Stomach (tissue), 9 donors: ENCODE measurements around the gene VPS11. TPM values are rescaled to one million over a fixed set of nuclear protein-coding genes. Genes with fewer than 3 reads are reported as not detected.
A peak's percentile ranks its signal among the peaks of the same experiment; 100 is the strongest.

ENCODE experiments used
- DNase-seq, 2 donors: peaks; one replicate each; pipeline versions ENCODE4 v3.0.0 to v3.0.0-alpha.2; 2013 to 2019
- H3K27ac ChIP-seq, 5 donors: fragments of 200-600 bp in 4 of 5; sonication (generic) in 4 of 5; one replicate each; pipeline ENCODE4 v1.5.1; 2013 to 2019; ENCODE audit warnings: mild to moderate bottlenecking in 1 of 5, moderate library complexity in 1 of 5
- H3K27me3 ChIP-seq, 3 donors: fragments of 200-600 bp; sonication (generic); one replicate each; pipeline ENCODE4 v1.5.1; 2017 to 2019; ENCODE audit warnings: mixed run types in 1 of 3
- H3K36me3 ChIP-seq, 4 donors: fragments of 200-600 bp; sonication (generic); 1 replicate in 3 of 4; 2 replicates in 1 of 4; pipeline ENCODE4 v1.5.1; 2016 to 2019
- H3K4me1 ChIP-seq, 4 donors: fragments of 200-600 bp; sonication (generic); one replicate each; pipeline ENCODE4 v1.5.1; 2016 to 2019
- H3K4me3 ChIP-seq, 4 donors: fragments of 200-600 bp; sonication (generic) in 3 of 4; one replicate each; pipeline ENCODE4 v1.5.1; 2016 to 2019; ENCODE audit warnings: mild to moderate bottlenecking in 1 of 4
- H3K9me3 ChIP-seq, 4 donors: fragments of 200-600 bp; sonication (generic); one replicate each; pipeline ENCODE4 v1.5.1; 2016 to 2019
- EP300 ChIP-seq: sonication (generic); formaldehyde crosslinking; IDR thresholded peaks from one replicate; pipeline ENCODE4 v1.6.1; 2017; ENCODE audit warnings: antibody characterized with exemption
- POLR2A ChIP-seq, 4 donors: fragments of 450-650 bp; IDR thresholded peaks; one replicate each; pipeline ENCODE4 v1.6.1; 2016; ENCODE audit warnings: antibody characterized with exemption in 4 of 4, control low read depth in 2 of 4, mild to moderate bottlenecking in 1 of 4, moderate library complexity in 1 of 4
- POLR2AphosphoS5 ChIP-seq, 3 donors: sonication (generic); formaldehyde crosslinking; IDR thresholded peaks; one replicate each; pipeline ENCODE4 v1.6.1; 2016; ENCODE audit warnings: antibody characterized with exemption in 3 of 3
- WGBS, 5 donors: extraction: QIAGEN DNeasy Blood & Tissue Kit in 3 of 5; methylation state at CpG; one replicate each; pipeline versions ENCODE4 v1.1.5 to v1.1.7; 2013 to 2018; 5-methylcytosine and 5-hydroxymethylcytosine counted together
- intact Hi-C: fragments of 100-400 bp; cut with DNase I; formaldehyde crosslinking; loops from one replicate; pipeline ENCODE4 v1.15.1; 2023; ENCODE audit warnings: low total_unique reads
- polyA plus RNA-seq, 3 donors: library from polyadenylated mRNA; stranded (reverse); fragments of 200-250 nt; gene quantifications; one replicate each; pipeline ENCODE4 v1.2.3, GENCODE V29; 2013
- total RNA-seq, 5 donors: library from RNA; depleted of rRNA; stranded (reverse); fragments of >200 nt; gene quantifications; one replicate each; pipeline versions ENCODE4 v1.1.0 to v1.2.3, GENCODE V29; 2014 to 2016
- TF ChIP-seq, protein P1 (sequence below), 7 experiments: fragments of 450-650 bp in 4 of 7; fragments of 200-600 bp in 3 of 7; sonication (generic) in 3 of 7; IDR thresholded peaks; one replicate each; pipeline ENCODE4 v1.5.1; 2016 to 2019; ENCODE audit warnings: antibody characterized with exemption in 7 of 7, control low read depth in 2 of 7, mild to moderate bottlenecking in 1 of 7
- donor health status: healthy with polysubstance abuse.
- donor health status: Bipolar disorder and iron deficiency.
- donor health status: healthy.

Gene VPS11
- total and polyA plus RNA-seq, 8 donors, result 8.2 to 190 (median 33.2) TPM

DNA sequence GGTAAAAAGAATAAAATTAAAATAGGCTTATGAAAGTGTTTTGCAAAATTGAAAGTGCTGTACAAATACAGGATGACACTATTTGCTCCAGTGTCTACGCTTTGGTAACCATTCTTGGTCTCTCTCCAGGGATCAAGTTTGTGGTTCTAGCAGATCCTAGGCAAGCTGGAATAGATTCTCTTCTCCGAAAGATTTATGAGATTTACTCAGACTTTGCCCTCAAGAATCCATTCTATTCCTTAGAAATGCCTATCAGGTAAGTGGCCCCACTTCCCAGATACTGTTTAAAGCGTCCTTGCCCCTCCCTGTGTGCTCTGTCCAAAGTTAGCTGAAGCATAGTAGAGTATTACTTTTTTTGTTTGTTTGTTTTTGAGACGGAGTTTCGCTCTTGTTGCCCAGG, 46.0 kb upstream of the VPS11 start:
- intact Hi-C loops, result no loop called here
- 57 to 71% (median 63%) methylated on average over 5 of the region's 5 CpGs for WGBS, 5 donors
- H3K36me3 ChIP-seq, result peaks cover 35 to 64% (median 56%) of the 10 kb centered on the region in 4 donors

DNA sequence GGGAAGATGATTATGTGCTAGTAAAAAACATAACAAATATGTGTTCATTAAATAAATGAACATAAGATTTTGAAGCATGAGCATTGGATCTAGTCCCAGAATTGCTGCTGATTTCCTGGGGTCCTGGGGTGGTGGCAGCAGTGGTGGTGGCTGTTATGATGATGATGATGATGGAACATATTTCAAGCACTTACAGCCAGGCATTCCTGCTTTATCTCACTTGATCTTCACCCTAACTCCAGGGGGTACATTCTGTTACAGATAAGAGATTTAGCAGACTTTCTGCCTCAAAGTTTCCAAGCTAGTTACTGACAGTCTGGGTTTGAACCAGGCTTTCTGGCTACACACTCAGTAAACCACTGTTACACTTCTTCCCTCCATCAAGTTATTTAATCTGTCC, 43.9 kb upstream of the VPS11 start:
- DNase-seq, result no peak
- TF ChIP-seq, protein P1, sequence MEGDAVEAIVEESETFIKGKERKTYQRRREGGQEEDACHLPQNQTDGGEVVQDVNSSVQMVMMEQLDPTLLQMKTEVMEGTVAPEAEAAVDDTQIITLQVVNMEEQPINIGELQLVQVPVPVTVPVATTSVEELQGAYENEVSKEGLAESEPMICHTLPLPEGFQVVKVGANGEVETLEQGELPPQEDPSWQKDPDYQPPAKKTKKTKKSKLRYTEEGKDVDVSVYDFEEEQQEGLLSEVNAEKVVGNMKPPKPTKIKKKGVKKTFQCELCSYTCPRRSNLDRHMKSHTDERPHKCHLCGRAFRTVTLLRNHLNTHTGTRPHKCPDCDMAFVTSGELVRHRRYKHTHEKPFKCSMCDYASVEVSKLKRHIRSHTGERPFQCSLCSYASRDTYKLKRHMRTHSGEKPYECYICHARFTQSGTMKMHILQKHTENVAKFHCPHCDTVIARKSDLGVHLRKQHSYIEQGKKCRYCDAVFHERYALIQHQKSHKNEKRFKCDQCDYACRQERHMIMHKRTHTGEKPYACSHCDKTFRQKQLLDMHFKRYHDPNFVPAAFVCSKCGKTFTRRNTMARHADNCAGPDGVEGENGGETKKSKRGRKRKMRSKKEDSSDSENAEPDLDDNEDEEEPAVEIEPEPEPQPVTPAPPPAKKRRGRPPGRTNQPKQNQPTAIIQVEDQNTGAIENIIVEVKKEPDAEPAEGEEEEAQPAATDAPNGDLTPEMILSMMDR (IDR thresholded peaks at IDR 0.05), result no peak
- TF ChIP-seq POLR2A (IDR thresholded peaks at IDR 0.05) (no peak), POLR2AphosphoS5 (IDR thresholded peaks at IDR 0.05) (no peak), EP300 (no peak)
- H3K4me1 ChIP-seq, result peaks cover 31 to 92% (median 80%) of the 10 kb centered on the region in 4 donors
- intact Hi-C loops, result no loop called here
- H3K4me3 ChIP-seq, result no peak overlapping the region
- peak overlapping the region in 1 of 5 donors; percentile 52 for H3K27ac ChIP-seq
- no peaks in the 10 kb centered on the region for H3K27me3 ChIP-seq
- no peaks in the 10 kb centered on the region for H3K9me3 ChIP-seq
- peaks cover 35 to 76% (median 66%) of the 10 kb centered on the region in 4 donors for H3K36me3 ChIP-seq

More for the DNA sequence above, 46.0 kb upstream of the VPS11 start:
- TF ChIP-seq, protein P1 (IDR thresholded peaks at IDR 0.05), result no peak
- TF ChIP-seq POLR2AphosphoS5 (IDR thresholded peaks at IDR 0.05), result no peak
- TF ChIP-seq POLR2A (IDR thresholded peaks at IDR 0.05), result no peak
- no peak for TF ChIP-seq EP300
- DNase-seq, result no peak
- Histone ChIP-seq H3K4me1 (peaks cover 33 to 79% (median 70%) of the 10 kb centered on the region in 4 donors), H3K27me3 (no peaks in the 10 kb centered on the region), H3K27ac (peak overlapping the region in 4 of 5 donors; percentile 49 to 68 (median 60)), H3K9me3 (no peaks in the 10 kb centered on the region), H3K4me3 (peak overlapping the region in 1 of 4 donors; percentile 91)

DNA sequence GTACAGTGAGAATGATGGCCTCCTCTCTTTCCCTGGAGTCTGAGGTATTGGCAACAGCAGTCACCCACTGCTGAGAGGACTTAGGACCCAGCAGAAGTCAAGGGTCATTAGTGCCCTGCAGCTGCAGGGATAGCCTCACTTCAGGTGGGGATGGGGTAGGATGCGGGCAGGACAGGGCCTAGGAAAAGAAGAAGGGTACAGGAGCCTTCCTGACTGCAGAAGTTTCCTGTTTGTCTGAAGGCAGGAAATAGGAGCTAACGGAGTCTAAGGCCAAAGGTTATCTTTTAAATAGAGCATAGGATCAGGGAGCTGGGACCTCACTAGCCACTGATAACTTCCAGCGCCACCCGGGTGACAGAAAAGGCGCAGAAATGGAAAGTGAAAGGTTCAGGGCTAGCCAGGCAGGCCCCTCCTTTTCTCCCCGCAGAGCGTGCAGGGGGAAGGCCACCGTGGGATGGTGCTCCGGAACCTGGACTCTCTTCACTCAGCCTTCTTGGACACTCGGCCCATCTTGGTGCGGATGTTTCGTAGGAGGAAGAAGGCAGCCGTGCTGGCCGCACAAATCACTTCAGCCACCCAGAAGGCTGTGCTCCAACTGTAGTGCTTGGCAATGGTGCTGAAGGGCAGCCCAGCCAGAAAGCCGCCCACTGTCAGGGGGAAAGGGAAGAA, 43.1 kb upstream of the VPS11 start:
- Histone ChIP-seq H3K9me3 (no peaks in the 10 kb centered on the region), H3K27ac (peak overlapping the region in 4 of 5 donors; percentile 24 to 52 (median 48)), H3K27me3 (no peaks in the 10 kb centered on the region), H3K4me3 (peak overlapping the region in 1 of 4 donors; percentile 14), H3K4me1 (peaks cover 36 to 96% (median 84%) of the 10 kb centered on the region in 4 donors), H3K36me3 (peaks cover 35 to 76% (median 66%) of the 10 kb centered on the region in 4 donors)
- no peak for TF ChIP-seq POLR2AphosphoS5 (IDR thresholded peaks at IDR 0.05)
- TF ChIP-seq POLR2A (IDR thresholded peaks at IDR 0.05), result no peak
- no peak for TF ChIP-seq EP300
- TF ChIP-seq, protein P1 (IDR thresholded peaks at IDR 0.05), result no peak
- DNase-seq, result no peak
- intact Hi-C loops, result no loop called here
- WGBS, 5 donors, result 55 to 71% (median 68%) methylated on average over 14 to 15 of the region's 15 CpGs

DNA sequence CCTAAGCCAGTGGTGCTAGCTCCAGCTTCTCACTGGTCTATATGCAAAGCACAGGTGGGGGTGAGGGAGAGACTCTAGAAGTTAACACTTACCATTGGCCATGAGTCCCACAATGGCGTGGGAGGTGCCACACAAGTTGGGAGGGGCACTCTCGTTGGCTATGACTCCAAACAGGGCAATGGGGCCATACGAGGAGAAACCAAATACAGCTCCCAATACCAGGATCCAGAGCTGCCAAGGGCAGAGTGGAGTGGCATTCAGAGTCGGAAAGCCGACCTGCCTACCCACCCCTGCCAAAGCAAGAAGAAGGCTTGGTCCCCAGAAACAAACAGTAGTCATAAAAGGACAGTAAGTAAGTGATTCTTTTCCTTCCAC, 42.5 kb upstream of the VPS11 start:
- TF ChIP-seq POLR2A (IDR thresholded peaks at IDR 0.05) (no peak), POLR2AphosphoS5 (IDR thresholded peaks at IDR 0.05) (no peak), EP300 (no peak)
- TF ChIP-seq, protein P1 (IDR thresholded peaks at IDR 0.05), result no peak
- Histone ChIP-seq H3K9me3 (no peaks in the 10 kb centered on the region), H3K4me1 (peaks cover 36 to 96% (median 85%) of the 10 kb centered on the region in 4 donors), H3K27ac (peak overlapping the region in 4 of 5 donors; percentile 24 to 52 (median 48)), H3K4me3 (peak overlapping the region in 1 of 4 donors; percentile 14), H3K27me3 (no peaks in the 10 kb centered on the region), H3K36me3 (peaks cover 35 to 74% (median 66%) of the 10 kb centered on the region in 4 donors)
- WGBS, 5 donors, result 38 to 56% (median 53%) methylated on average over 5 of the region's 5 CpGs
- intact Hi-C loops, result no loop called here
- DNase-seq, result no peak
